GM19438 (cell line): Measurements from ENCODE around the gene MRNIP.
"Not testable (repeated sequence)": the region's sequence is repeated elsewhere in the genome, so short reads cannot be mapped to it uniquely, and the experiment has no call there.

Source experiments
- ATAC-seq: cut with Tn5 transposase; IDR thresholded peaks from one replicate; pipeline ENCODE4 v1.9.1; 2021; ENCODE audit warnings: low read depth; ENCODE audit not compliant: unreplicated experiment

MRNIP gene

DNA sequence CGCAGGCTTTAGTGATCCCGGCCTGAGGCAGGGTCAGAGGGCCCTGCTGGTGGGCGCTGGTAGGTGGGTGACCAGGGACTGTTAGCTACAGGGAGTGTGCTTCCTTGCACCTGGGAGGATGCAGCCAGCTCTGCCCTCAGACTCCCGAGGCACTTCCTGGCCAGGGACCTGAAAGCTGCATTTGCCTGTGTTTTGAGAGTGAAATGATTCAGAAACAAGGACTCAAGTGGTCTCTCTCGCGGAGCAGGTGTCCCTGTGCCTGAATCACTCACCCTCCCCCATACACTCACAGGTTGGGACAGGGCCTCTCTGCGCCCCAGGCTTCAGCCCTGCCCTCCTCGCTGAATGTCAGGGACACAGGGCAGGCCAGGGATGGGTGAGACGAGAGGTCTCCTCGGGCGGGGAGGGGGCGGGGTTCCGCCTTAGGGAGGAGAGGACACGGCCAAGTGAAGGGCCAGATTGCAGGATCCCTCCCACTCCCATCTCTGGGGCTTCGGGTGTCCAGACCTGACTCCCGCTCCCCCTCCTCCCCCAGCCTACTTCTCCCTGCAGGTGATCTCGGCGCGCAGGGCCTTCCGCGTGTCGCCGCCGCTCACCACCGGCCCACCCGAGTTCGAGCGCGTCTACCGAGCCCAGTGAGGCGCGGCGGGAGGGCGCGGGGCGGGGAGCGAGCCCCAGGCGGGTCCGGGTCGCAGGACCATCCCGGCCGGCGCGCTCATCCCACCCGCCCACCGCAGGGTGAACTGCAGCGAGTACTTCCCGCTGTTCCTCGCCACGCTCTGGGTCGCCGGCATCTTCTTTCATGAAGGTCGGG is 63.4 kb downstream of the MRNIP start:
- ATAC-seq = no peak

DNA sequence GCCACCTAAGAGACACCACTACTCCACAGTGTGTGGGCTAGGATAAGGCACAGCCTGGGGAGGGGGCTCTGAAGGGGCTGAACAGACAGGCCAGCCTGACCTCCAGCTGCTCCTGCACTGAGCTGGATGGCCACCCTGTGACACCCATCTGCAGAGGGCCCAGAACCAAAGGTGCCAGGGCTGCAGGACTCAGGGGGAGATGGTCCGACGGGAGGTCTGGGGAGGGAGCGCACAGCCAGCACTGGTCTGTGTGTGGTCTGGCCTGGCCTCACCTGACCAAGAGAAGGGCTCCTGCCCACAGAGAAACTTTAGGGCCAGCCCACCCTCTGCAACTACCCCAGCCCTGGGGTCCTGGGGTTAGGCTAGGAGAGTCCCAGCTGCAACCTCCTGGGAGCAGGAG is 64.0 kb downstream of the MRNIP start:
- no peak for ATAC-seq

DNA sequence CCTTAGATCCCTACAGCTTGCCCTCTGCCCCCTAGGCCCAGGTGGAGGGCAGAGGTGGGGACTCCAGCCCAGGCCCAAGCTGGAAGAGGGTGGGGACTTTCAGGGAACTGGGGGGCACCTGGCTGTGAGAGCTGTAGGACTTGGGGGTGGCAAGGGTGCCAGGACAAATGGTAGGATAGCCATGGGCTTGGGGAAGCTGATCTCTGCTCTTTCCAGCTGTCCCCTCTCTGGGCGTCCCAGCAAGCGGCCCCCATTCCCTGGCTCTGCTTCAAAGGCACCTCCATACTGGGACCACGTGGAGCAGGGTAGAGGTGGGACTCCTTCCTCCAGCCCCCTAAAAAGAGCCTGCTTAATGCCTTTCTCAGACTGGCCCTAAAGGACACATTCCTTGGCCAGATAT is 64.4 kb downstream of the MRNIP start:
- no peak for ATAC-seq

DNA sequence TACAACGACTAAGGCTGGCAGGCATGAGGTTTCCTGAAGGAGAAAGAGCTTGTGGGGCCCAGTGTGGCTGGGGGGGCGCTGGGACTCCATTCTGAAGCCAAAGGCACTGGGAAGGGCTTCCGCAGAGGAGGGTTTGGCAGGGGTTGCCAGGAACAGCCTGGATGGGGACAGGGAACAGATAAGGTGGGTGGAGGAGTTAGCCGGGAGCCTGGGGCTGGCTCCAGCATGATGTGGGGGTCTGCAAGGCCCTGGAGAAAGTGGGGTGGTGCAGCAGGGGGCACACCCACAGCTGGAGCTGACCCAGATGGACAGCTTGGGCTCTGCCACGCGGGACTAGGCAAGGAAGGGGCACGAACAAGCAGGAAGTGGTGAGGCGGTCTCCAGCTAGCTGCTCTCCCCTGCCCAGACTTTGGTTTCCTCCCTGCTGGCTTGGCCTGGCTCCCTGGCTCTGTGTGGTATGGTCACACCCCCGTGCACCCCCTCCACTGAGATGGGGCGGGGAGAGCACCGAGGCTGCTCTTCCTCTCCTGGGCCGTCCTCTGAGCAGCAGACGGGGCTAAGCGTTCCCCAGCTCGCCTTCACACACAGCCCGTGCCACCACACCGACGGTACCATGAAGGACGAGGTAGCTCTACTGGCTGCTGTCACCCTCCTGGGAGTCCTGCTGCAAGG is 65.0 kb downstream of the MRNIP start, which contains the start of gene LTC4S:
LTC4S (plus strand) TSS at position 519 of the 672 bp plus-strand sequence; CDS start at position 614, 95 bp downstream.
- no peak for ATAC-seq

DNA sequence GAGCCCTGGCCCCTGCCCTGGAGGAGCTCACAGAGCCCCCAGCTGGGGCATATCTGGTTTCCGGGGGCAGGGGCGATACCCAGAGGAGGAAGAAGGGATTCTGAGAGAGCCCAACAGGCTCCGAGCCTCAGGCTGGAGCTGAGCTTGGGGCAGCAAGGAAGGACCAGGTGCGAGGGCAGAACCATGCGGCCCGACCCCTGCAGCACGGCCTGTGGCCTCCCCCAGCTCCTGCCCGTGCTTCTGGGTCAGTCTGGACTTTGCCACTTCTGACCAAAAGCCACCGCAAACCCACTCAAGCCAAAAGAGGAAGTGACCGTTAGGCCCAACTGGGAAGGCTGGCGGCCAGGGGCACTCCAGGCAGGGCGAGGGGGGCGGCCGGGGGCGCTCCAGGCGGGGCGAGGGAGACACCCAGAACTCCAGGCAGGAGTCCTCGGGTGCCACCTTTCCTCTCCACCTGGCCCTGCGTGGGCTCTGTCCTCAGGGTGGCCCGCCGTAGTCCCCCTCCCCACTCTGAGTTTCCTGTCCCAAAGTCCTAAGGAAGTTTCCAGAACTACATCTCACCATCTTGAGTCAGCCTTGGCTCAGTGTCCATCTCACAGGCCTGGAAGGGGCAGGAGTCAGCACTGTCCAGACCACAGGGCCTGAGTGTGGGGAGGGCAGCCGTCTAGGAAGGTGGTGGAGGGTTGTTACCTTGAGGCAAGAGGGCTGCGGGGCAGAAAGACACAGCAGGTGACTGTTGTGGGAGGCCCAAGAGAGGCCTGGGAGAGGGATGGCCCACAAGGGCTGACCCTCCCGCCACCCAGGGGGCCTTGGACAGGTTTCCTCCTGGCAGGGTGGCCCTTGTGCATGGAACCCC is 65.8 kb downstream of the MRNIP start:
- no peak for ATAC-seq

DNA sequence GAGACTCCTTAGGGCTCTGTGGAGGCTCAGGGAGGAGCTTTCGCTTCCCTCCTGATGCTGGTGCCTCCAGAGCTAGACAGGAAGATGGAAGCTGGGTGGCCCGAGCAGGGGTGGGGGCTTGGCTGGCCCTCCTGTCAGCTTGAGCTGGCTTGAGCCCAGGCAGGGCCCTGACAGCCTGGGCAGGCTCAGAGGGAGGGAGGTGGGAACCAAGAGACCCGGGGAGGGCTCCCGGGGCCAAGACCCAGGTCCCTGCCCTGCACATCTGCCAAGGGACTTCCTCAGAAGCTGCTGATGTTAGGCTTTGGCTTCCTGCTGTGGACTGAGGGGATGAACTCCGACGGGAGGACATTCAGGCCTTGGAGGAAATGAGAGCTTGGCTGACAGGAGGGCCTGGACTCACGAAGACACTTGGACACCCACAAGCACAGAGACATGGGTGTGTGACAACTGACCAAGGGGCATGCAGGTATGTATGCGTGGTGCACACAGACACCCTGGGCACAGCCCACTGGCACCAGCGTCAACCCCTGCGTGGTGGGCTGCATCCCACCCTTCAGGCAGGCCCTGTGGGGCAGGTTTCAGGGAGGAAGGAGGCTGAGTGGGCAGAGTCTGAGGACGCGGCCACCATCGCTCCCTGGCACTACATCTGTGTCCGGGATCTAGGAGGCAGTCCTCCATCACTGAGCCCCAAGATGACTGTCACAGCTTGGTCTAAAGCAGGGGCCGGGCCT is 66.6 kb downstream of the MRNIP start:
- no peak for ATAC-seq

DNA sequence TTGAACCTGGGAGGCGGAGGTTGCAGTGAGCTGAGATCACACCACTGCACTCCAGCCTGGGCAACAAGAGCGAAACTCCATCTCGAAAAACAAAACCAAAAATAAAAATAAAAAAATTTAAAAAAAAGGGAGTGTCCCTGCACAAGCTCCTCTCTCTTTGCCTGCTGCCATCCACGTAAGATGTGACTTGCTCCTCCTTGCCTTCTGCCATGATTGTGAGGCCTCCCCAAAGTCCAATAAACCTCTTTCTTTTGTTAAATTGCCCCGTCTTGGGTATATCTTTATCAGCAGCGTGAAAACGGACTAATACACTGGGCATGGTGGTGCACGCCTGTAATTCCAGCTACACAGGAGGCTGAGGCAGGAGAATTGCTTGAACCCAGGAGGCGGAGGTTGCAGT is 69.3 kb downstream of the MRNIP start:
- ATAC-seq = not testable (repeated sequence)

DNA sequence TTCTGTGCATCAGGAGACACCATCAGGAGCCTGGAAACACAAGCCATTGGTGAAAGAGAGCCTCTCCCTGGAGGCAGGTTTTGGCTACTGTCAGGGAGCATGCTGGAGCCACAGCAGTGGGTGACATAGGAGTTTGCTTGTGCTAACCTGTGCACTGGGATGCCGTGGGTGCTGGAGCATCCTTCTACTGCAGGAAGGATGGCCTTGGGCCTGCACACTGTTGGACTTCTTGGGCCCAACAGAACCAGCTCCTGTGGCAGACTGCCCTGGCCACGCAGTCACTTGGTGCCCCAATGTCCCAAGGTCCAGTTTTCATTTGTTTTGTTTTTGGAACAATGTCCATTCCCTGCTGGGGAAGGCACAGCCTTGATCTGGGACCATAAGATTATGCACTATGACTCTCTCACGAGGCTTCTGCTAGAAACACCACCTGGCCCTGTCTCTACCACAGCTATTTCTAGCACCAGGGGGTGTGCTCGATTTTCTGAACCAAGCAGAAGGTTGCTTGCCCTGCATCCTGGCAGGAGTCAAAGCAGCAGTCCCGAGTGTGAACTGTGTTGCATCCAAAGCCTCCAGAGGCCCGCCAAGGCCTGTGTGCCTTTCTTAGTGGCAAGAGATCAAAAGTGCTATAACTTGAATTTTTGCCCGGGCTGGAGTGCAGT is 70.3 kb downstream of the MRNIP start:
- no peak for ATAC-seq
